Measurements from ENCODE around the gene CD99L2. TPM values are rescaled to one million over a fixed set of nuclear protein-coding genes. Genes with fewer than 3 reads are reported as not detected.

Gene CD99L2
- total and polyA plus RNA-seq, 4 experiments from 2014 or later: 10.0 to 17.3 (median 14.5) TPM

DNA sequence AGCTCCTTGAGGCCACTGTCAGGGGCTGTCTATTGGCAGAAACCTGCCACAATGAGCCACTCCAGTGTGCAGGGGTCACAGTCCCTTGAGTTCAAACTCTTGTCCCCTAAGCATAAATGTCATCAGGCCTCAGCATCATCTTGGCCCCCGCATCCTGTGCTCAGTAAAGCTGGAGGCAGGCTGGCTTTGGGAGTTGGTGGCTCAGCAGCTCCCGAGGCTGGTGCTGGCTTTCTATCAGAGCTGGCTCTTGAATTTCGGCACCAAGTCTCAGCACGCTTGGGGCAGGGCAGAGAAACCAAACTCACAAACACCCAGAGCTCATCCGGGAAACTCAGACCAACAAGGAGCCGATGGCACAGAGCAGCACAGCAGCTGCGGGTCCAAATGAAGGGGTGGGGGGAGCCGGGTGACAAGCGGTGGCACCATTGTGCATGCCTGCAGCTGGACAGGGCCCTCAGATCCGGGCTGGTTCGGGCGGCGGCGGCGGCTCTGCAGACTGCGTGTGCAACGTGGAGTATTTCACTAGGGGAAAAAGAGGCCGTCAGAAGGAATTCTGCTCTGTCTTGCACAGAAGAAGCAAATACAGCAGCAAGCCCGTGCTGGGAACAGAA, 129.8 kb downstream of the CD99L2 start:
- POLR2A ChIA-PET (ENCODE audit: partially characterized antibody): no interaction called here
- Histone ChIP-seq H3K9me3 (ENCODE audit: control insufficient read depth in 1 of 2, low read length in 2 of 2) (no peaks in the 10 kb centered on the region), H3K27ac (ENCODE audit: low read depth, low read length) (no peak overlapping the region), H3K27me3 (ENCODE audit: insufficient read depth, low read length) (no peaks in the 10 kb centered on the region), H3K4me3 (ENCODE audit: low read length in 2 of 2) (no peak overlapping the region), H3K36me3 (ENCODE audit: insufficient read depth, low read length) (no peaks in the 10 kb centered on the region), H3K4me1 (ENCODE audit: insufficient read depth, low read length) (no peaks in the 10 kb centered on the region)
- Mint-ChIP-seq H3K36me3 (peaks cover 0 to 6% of the 10 kb centered on the region in 2 donors), H3K27ac (no peak overlapping the region), H3K9me3 (no peaks in the 10 kb centered on the region), H3K27me3 (no peaks in the 10 kb centered on the region), H3K4me3 (no peak overlapping the region), H3K4me1 (peaks cover 0 to 2% (median under 1%) of the 10 kb centered on the region in 4 donors)
- CTCF ChIA-PET (ENCODE audit: partially characterized antibody): interaction anchor here (7.2 kb wide), 1 partner anchor 313 kb away, joined by 133 read pairs; no protein-coding TSS in a partner anchor
- intact Hi-C loops (cut with micrococcal nuclease): no loop called here
- no peak for DNase-seq

GRCh38 chrX:150768132-150768485, 130.4 kb downstream of the CD99L2 start:
- no peaks in the 10 kb centered on the region for H3K9me3 ChIP-seq (ENCODE audit: control insufficient read depth in 1 of 2, low read length in 2 of 2)
- no peak overlapping the region for H3K4me3 Mint-ChIP-seq

DNA sequence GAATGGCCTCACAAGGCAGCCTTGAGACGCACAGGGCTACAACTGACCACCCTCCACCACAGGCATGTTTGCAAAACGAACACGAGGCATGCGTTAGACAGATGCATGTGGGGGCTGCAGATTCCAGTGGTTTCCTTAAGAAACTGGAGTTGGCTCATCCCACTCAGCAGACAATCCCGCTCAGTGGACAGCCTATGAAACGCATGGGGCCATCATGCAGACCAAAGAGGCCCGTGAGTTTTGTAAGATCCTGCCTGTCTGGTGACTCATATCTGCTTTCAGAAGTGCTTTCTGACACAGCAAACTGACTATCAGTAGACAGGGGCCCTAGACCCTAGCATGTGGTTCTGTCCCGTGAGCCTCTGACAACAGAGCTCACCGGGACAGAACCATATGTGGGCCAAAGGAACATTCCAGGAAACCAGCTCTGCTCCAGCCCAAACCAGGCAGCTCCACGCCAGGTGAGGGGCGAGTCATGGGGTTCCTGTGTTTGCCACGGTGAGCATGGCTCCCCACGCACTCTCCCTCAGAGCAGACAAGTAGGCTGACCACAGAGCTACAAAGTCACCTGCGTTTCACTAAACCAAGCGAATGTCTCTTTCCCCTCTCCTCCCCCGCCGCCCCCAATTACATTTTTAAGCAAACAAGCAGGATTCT, 130.9 kb downstream of the CD99L2 start:
- no peak overlapping the region for H3K4me3 ChIP-seq (ENCODE audit: low read length in 2 of 2)

More at GRCh38 chrX:150768132-150768485, 130.4 kb downstream of the CD99L2 start:
- peaks cover 0 to 2% (median under 1%) of the 10 kb centered on the region in 4 donors for H3K4me1 Mint-ChIP-seq
- Histone ChIP-seq H3K27ac (ENCODE audit: low read depth, low read length) (no peak overlapping the region), H3K27me3 (ENCODE audit: insufficient read depth, low read length) (no peaks in the 10 kb centered on the region), H3K4me3 (ENCODE audit: low read length in 2 of 2) (no peak overlapping the region), H3K4me1 (ENCODE audit: insufficient read depth, low read length) (no peaks in the 10 kb centered on the region), H3K36me3 (ENCODE audit: insufficient read depth, low read length) (no peaks in the 10 kb centered on the region)
- no peak for DNase-seq
- intact Hi-C loops (cut with micrococcal nuclease): no loop called here
- H3K27ac Mint-ChIP-seq: peak overlapping the region in 2 of 7 donors; percentile 29 to 64
- H3K27me3 Mint-ChIP-seq: no peaks in the 10 kb centered on the region
- H3K36me3 Mint-ChIP-seq: peaks cover 0 to 11% of the 10 kb centered on the region in 2 donors
- POLR2A ChIA-PET (ENCODE audit: partially characterized antibody): no interaction called here
- H3K9me3 Mint-ChIP-seq: no peaks in the 10 kb centered on the region
- CTCF ChIA-PET (ENCODE audit: partially characterized antibody): interaction anchor here (7.2 kb wide), 1 partner anchor 314 kb away, joined by 133 read pairs; no protein-coding TSS in a partner anchor

DNA sequence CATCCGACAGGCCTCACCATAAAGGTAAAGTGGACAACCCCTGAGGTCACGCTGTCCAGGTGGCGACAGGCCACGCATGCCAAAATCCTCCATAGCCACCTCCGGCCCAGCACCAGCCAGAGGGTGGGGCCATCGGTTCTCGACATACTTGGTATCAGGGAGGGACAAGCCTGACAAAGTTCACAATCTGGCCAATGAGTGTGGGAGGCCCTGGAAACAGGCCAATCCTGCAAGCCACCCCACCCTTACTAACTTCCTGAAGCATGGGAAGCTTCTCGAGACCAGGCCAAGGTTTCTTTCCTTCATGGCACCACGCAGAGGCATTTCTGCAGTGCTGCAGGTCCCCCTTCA, 131.4 kb downstream of the CD99L2 start:
- intact Hi-C loops (cut with micrococcal nuclease): no loop called here
- Mint-ChIP-seq H3K9me3 (no peaks in the 10 kb centered on the region), H3K36me3 (peaks cover 0 to 13% of the 10 kb centered on the region in 2 donors), H3K4me1 (peaks cover 0 to 2% (median under 1%) of the 10 kb centered on the region in 4 donors), H3K27me3 (no peaks in the 10 kb centered on the region), H3K27ac (peak overlapping the region in 1 of 7 donors; percentile 4), H3K4me3 (no peak overlapping the region)
- H3K27me3 ChIP-seq (ENCODE audit: insufficient read depth, low read length): no peaks in the 10 kb centered on the region
- DNase-seq: no peak
- POLR2A ChIA-PET (ENCODE audit: partially characterized antibody): no interaction called here
- CTCF ChIA-PET (ENCODE audit: partially characterized antibody): interaction anchor here (1.3 kb wide), 1 partner anchor 315 kb away, joined by 4 read pairs; no protein-coding TSS in a partner anchor
- no peak overlapping the region for H3K27ac ChIP-seq (ENCODE audit: low read depth, low read length)
- H3K9me3 ChIP-seq (ENCODE audit: control insufficient read depth in 1 of 2, low read length in 2 of 2): no peaks in the 10 kb centered on the region
- H3K36me3 ChIP-seq (ENCODE audit: insufficient read depth, low read length): no peaks in the 10 kb centered on the region
- H3K4me1 ChIP-seq (ENCODE audit: insufficient read depth, low read length): no peaks in the 10 kb centered on the region
- no peak overlapping the region for H3K4me3 ChIP-seq (ENCODE audit: low read length in 2 of 2)

More for the DNA sequence above, 130.9 kb downstream of the CD99L2 start:
- H3K27me3 ChIP-seq (ENCODE audit: insufficient read depth, low read length): no peaks in the 10 kb centered on the region
- no peaks in the 10 kb centered on the region for H3K27me3 Mint-ChIP-seq
- no peaks in the 10 kb centered on the region for H3K4me1 ChIP-seq (ENCODE audit: insufficient read depth, low read length)
- H3K9me3 ChIP-seq (ENCODE audit: control insufficient read depth in 1 of 2, low read length in 2 of 2): no peaks in the 10 kb centered on the region
- no peak overlapping the region for H3K27ac ChIP-seq (ENCODE audit: low read depth, low read length)
- peak overlapping the region in 1 of 7 donors; percentile 29 for H3K27ac Mint-ChIP-seq
- peaks cover 0 to 11% of the 10 kb centered on the region in 2 donors for H3K36me3 Mint-ChIP-seq
- CTCF ChIA-PET (ENCODE audit: partially characterized antibody): interaction anchor here (7.2 kb wide), 1 partner anchor 314 kb away, joined by 133 read pairs; no protein-coding TSS in a partner anchor
- intact Hi-C loops (cut with micrococcal nuclease): no loop called here
- POLR2A ChIA-PET (ENCODE audit: partially characterized antibody): no interaction called here
- H3K4me1 Mint-ChIP-seq: peaks cover 0 to 2% (median under 1%) of the 10 kb centered on the region in 4 donors
- no peaks in the 10 kb centered on the region for H3K9me3 Mint-ChIP-seq
- H3K4me3 Mint-ChIP-seq: no peak overlapping the region
- no peak for DNase-seq
- no peaks in the 10 kb centered on the region for H3K36me3 ChIP-seq (ENCODE audit: insufficient read depth, low read length)

- no peaks in the 10 kb centered on the region for H3K27me3 ChIP-seq (ENCODE audit: insufficient read depth, low read length)
- H3K27ac ChIP-seq (ENCODE audit: low read depth, low read length): no peak overlapping the region
- no peaks in the 10 kb centered on the region for H3K36me3 ChIP-seq (ENCODE audit: insufficient read depth, low read length)
- no peak overlapping the region for H3K4me3 Mint-ChIP-seq
- no peaks in the 10 kb centered on the region for H3K9me3 ChIP-seq (ENCODE audit: control insufficient read depth in 1 of 2, low read length in 2 of 2)
- no peaks in the 10 kb centered on the region for H3K9me3 Mint-ChIP-seq
- no peaks in the 10 kb centered on the region for H3K4me1 ChIP-seq (ENCODE audit: insufficient read depth, low read length)
- no peak for DNase-seq
- ChIA-PET CTCF (ENCODE audit: partially characterized antibody) (interaction anchor here (1.0 to 1.3 kb wide), 2 partner anchors 315 to 1266 kb away, joined by 4 read pairs; no protein-coding TSS in a partner anchor), POLR2A (ENCODE audit: partially characterized antibody) (no interaction called here)
- H3K27me3 Mint-ChIP-seq: no peaks in the 10 kb centered on the region
- H3K4me3 ChIP-seq (ENCODE audit: low read length in 2 of 2): no peak overlapping the region
- intact Hi-C loops (cut with micrococcal nuclease): no loop called here
- peaks cover 0 to 2% (median 0%) of the 10 kb centered on the region in 4 donors for H3K4me1 Mint-ChIP-seq
- peak overlapping the region in 2 of 7 donors; percentile 4 to 23 for H3K27ac Mint-ChIP-seq
- peaks cover 0 to 13% of the 10 kb centered on the region in 2 donors for H3K36me3 Mint-ChIP-seq
These were observed 132.0 kb downstream of the CD99L2 start for GRCh38 chrX:150766351-150767044.

DNA sequence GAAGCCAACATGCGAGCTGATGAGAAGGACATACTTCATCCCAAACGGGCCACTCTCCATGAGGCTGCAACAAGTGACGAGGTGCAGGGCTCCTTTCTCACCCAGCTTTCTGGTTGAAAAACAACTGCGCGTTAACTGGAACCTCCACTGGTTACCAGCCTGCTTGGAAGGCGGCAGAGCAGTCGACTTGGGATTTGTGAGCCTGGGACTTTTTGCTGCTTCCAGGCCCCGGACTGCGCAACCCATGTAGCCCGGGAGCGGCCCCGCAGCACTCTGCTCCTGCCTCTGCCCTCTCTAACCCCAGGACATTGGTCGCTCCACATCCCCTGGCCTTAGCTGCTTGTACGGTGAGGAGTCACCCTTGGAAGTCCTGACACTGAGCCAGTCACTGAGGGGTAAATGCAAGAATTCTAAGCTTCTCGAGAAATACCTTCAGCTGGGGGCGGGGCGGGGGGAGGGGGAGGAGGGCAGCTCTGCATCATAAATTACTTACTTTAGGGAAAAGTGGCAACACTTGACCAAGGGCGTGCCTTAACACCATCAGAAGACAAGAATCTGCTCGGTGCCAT, 132.6 kb downstream of the CD99L2 start:
- peaks cover 0 to 2% (median 0%) of the 10 kb centered on the region in 4 donors for H3K4me1 Mint-ChIP-seq
- H3K4me3 Mint-ChIP-seq: no peak overlapping the region
- H3K4me3 ChIP-seq (ENCODE audit: low read length in 2 of 2): no peak overlapping the region
- H3K27me3 Mint-ChIP-seq: no peaks in the 10 kb centered on the region
- CTCF ChIA-PET (ENCODE audit: partially characterized antibody): interaction anchor here (1.0 to 1.3 kb wide), 2 partner anchors 316 to 1265 kb away, joined by 4 read pairs; no protein-coding TSS in a partner anchor
- peaks cover 0 to 1% (median 0%) of the 10 kb centered on the region in 8 donors for H3K9me3 Mint-ChIP-seq
- POLR2A ChIA-PET (ENCODE audit: partially characterized antibody): no interaction called here
- no peak overlapping the region for H3K27ac ChIP-seq (ENCODE audit: low read depth, low read length)
- intact Hi-C loops (cut with micrococcal nuclease): no loop called here
- no peak for DNase-seq
- peaks cover 0 to 13% of the 10 kb centered on the region in 2 donors for H3K36me3 Mint-ChIP-seq
- H3K27ac Mint-ChIP-seq: no peak overlapping the region
- H3K27me3 ChIP-seq (ENCODE audit: insufficient read depth, low read length): no peaks in the 10 kb centered on the region
- no peaks in the 10 kb centered on the region for H3K9me3 ChIP-seq (ENCODE audit: control insufficient read depth in 1 of 2, low read length in 2 of 2)
- no peaks in the 10 kb centered on the region for H3K36me3 ChIP-seq (ENCODE audit: insufficient read depth, low read length)
- no peaks in the 10 kb centered on the region for H3K4me1 ChIP-seq (ENCODE audit: insufficient read depth, low read length)

DNA sequence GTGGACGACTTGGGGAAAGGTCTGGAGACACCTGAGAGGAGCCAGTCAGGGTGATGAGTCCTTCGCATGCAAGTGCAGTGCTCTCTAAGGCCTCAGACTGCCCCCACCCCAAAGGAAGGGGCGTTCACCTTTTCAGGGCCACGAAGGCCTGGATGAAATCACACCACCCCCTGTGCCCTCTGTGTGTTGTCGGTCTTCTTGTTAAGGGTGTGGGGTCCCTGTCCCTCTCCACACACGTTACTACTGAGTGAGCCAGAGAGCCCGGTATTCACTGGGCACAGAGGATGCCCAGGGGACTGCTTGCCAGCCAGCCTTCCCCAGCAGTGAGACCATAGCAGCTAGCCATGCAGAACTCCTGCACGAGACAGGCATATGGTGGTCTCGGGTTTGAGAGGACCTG, 133.2 kb downstream of the CD99L2 start:
- Histone ChIP-seq H3K9me3 (ENCODE audit: control insufficient read depth in 1 of 2, low read length in 2 of 2) (no peaks in the 10 kb centered on the region), H3K27me3 (ENCODE audit: insufficient read depth, low read length) (no peaks in the 10 kb centered on the region), H3K4me1 (ENCODE audit: insufficient read depth, low read length) (no peaks in the 10 kb centered on the region), H3K4me3 (ENCODE audit: low read length in 2 of 2) (no peak overlapping the region), H3K27ac (ENCODE audit: low read depth, low read length) (no peak overlapping the region), H3K36me3 (ENCODE audit: insufficient read depth, low read length) (no peaks in the 10 kb centered on the region)
- DNase-seq: no peak
- Mint-ChIP-seq H3K27ac (peak overlapping the region in 1 of 7 donors; percentile 64), H3K4me1 (peaks cover 0 to 2% (median 0%) of the 10 kb centered on the region in 4 donors), H3K4me3 (no peak overlapping the region), H3K9me3 (peaks cover 0 to 2% (median 0%) of the 10 kb centered on the region in 8 donors), H3K27me3 (no peaks in the 10 kb centered on the region), H3K36me3 (peaks cover 0 to 13% of the 10 kb centered on the region in 2 donors)
- intact Hi-C loops (cut with micrococcal nuclease): no loop called here
- ChIA-PET CTCF (ENCODE audit: partially characterized antibody) (no interaction called here), POLR2A (ENCODE audit: partially characterized antibody) (no interaction called here)

Measured in CD4-positive, alpha-beta memory T cell (primary cell).